GM19240 (cell line): Measurements from ENCODE around the gene SHD.
A peak's percentile ranks its signal among the peaks of the same experiment; 100 is the strongest.
"Not testable (repeated sequence)": the region's sequence is repeated elsewhere in the genome, so short reads cannot be mapped to it uniquely, and the experiment has no call there.

Experiments
- DNase-seq: peaks from one replicate; pipeline ENCODE4 v3.0.0; 2011; ENCODE audit warnings: low spot score; ENCODE audit not compliant: insufficient read length

The SHD gene

DNA sequence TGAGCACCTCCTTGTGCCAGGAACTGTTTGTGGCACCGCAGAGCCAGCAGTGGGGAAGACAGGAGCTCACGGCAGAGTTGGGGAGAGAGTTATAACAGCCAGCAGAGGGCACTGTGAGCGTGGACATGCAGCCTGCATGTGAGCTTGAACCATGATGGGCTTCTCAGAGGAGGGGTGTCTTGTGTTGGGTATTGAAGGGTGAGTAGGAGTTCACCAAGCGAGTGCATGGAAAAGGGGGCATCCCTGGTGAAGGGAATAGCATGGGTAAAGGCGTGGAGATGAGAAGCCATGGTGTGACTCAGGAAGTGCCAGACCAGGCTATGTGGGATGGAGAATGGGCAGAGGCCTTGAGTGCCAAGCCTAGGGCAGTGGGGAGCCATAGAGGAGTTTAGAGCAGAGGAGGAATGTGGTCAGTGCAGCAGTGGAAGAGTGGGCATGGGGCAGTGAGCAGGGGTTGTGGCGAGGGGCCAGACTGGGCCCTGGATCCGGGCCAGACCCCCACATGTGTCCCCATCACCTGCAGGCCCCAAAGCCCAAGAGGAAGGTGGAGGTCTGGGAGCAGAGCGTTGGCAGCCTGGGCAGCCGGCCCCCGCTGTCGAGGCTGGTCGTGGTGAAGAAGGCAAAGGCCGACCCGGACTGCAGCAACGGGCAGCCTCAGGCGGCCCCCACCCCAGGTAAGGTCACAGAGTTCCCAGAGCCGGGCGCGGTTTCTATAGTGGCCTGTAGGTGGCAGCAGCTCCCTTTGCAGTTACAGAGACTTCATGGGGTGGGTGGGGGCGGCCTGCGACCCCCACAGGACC is 11.8 kb upstream of the SHD start:
- peak; percentile 50 for DNase-seq

DNA sequence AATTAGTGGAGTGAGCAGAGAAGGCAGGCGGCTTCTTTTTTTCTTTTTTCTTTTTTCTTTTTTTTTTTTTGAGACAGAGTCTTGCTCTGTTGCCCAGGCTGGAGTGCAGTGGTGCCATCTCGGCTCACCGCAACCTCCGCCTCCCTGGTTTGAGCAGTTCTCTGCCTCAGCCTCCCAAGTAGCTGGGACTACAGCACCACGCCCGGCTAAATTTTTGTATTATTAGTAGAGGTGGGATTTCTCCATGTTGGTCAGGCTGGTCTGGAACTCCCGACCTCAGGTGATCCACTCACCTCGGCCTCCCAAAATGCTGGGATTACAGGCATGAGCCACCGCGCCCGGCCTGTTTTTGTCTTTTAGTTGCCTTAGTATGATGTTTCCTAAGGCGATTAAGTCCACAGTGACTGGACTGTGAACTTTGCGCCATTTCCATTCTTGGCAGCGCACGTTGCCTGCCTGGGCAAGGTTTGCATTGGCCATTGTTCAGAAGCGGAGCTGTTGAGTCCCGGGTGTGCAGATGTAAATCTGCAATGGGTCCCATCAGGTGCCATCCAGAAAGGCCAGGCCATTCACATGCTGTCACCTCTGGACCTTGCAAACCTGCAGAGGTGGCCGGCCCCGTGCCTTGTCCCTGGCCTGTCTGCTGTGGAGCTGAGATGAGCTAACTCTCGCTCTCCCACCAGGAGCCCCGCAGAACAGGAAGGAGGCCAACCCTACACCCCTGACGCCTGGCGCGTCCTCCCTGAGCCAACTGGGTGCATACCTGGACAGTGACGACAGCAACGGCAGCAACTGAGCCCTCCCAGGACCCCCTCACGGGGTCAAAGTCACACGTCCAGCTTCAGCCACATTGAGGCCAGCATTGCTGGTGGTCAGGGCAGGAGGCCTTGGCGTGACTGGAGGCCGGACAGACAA is 10.9 kb upstream of the SHD start:
- DNase-seq = no peak

DNA sequence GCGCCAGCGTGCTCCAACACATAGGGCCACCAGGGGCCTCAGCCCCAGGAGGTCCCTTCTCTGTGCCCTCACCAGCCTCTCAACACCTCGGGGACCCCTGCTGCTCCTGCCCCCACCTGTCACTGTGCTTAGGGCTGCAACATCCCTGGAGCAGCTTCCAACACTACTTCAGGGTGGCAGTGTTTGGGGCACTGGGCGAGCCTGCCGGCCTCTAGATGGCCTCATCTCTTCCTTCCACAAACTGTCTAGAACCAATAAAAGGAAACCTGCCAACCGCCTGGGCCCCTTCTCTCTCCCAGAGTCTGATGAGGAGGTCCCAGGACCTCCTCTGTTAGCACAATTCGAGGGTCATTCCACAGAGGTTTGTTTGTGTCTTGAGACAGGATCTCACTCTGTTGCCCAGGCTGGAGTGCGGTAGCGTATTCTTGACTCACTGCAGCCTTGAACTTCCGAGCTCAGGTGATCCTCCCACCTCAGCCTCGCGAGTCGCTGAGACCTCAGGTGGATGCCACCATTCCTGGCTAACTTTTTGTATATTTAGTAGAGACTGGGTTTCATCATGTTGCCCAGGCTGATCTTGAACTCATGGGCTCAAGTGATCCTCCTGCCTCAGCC is 10.1 kb upstream of the SHD start:
- DNase-seq = no peak

DNA sequence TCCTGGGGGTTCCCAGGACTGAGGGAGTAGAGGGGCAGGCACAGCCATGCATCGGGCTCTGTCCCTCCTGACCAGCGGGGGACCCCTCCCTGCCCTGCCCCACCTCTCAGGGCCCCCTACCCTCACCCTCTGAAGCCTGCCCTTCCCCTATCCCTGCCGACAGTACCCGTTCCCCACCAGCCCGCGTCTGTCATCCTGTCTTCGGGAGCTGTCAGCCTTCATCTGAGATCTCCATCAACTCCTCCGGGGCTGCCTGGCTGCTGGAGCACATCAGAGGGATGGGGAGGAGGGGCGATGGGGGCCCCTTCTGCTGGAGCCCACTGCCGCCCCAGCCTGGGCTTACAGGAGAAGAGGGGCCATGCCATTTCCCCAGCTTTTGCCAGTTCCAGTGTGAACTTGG is 6.2 kb upstream of the SHD start:
- no peak for DNase-seq

DNA sequence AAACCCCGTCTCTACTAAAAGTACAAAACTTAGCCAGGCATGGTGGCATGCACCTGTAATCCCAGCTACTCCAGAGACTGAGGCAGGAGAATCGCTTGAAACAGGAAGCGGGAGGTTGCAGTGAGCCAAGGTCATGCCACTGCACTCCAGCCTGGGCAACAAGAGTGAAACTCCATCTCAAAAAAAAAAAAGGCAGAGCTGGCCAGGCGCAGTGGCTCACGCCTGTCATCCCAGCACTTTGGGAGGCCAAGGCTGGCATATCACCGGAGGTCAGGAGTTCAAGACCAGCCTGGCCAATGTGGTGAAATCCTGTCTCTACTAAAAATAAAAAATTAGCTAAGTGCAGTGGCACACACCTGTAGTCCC is 4.8 kb upstream of the SHD start:
- DNase-seq = not testable (repeated sequence)

DNA sequence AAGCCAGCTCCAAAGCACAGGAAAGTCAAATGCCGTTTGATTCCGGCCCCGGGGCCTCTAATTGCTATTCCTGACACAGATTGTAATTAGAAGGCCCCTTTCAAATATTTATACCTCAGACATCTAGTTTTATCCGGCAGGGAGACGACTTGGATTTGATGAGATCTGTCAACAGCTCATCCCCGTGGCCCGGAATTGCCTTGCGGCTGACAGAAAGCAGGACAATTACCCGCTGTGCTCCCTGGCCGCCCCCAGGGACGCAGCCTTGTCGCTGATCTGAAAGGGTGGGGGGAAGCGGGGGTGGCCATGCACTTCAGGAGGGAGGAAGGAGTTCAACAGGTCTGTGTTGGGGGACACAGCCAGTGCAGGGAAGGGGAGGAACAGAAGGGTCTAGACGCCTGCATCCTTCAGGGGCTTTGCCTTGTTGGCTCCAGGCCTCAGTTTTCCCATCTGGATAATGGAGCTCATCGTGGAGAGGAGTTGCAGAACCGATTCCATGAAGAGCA is 1.8 kb upstream of the SHD start:
- no peak for DNase-seq

DNA sequence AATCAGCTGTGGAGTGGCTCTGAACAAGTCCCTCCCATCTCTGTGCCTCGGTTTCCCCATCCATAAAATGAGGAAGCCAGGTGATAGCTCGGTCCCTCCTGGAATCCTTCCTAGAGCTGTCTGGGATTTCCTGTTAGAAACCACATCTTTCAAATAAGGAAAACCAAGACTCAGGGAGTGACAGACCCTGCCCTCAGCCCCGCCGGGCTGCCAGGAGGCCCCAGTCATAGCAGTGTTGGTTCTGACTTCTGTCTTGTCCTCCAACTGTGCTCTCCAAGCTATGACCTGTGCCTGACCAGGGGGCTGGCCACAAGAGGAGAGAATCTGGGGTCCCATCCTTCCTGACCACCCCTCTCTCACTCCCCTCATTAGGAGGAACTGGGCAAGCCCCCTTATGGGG is 1.1 kb upstream of the SHD start:
- DNase-seq = no peak

DNA sequence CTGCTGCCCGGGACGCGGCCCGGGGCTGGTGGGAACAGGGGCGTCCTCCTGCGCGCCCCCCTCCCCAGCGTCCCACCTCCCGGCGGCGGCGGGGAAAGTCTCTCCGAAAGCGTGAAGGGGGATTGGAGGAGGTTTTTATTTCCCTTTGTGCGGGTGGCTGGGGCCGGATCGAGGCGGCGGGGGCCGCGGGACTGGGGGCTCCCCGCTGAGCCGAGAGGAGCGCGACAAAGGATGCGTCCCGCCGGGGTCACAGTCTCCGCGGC is 132 bp downstream of the SHD start:
- DNase-seq = no peak

DNA sequence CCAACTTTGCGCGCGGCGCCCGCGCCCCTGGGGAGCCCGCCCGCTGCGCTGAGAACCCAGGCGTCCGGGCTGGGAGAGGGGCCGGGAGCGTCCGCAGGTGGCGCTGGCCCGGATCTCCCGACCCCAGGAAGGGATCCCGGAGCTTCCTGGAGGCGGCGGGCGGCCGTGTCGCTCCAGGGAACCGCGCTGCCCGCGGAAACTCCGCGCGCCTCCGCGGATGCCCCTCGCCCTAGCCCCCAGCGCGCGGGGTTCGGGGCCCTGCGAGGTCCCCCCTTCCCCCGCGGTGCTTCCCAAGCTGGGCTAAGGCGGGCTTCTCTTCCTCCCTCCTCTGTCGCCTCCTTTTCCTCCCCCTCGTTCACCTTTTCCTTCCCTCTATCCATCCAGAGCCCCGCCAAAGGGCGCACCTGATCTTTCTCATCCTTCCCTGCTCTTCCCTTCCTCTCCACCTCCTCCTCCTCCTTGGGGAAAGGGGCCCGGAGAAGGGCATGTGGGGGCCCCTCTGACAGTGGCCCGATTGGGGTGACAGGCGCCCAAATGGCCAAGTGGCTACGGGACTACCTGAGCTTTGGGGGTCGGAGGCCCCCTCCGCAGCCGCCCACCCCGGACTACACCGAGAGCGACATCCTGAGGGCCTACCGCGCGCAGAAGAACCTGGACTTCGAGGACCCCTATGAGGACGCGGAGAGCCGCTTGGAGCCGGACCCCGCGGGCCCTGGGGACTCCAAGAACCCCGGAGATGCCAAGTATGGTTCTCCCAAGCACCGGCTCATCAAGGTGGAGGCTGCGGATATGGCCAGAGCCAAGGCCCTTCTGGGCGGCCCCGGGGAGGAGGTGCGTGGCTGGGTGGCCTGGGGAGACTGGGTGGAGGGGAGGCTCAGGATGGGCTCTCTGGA is 710 bp downstream of the SHD start:
- no peak for DNase-seq

DNA sequence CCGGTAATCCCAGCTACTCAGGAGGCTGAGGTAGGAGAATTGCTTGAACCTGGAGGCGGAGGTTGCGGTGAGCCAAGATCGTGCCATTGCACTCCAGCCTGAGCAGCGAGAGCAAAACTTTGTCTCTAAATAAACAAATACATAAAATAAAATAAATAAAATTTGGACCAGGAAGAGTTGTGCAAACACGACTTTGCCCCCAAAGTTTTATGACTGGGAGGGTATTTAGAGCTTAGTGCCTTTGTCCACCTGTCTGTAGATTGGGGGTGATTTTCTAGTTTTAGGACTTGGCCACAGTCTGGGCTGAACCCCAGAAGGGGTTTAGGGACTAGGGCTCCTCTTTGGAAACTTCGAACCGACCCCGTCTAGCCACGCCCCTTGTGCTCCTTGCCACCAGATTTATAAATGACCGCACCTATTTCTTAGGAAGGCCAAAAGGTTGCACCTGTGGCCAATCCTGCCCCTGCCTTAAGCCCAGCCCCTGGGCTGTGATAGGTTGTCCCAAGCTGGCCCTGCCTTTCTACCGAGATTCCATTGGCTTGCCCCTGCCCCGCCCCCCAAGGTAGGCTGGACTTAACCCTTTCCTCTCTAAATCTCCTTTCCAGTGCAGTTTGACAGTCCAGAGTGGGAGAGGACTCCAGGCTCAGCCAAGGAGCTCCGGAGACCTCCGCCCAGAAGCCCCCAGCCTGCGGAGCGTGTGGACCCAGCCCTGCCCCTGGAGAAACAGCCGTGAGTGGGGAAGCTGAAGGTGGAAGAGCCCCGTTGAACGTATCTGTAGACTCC is 5.3 kb downstream of the SHD start:
- no peak for DNase-seq

DNA sequence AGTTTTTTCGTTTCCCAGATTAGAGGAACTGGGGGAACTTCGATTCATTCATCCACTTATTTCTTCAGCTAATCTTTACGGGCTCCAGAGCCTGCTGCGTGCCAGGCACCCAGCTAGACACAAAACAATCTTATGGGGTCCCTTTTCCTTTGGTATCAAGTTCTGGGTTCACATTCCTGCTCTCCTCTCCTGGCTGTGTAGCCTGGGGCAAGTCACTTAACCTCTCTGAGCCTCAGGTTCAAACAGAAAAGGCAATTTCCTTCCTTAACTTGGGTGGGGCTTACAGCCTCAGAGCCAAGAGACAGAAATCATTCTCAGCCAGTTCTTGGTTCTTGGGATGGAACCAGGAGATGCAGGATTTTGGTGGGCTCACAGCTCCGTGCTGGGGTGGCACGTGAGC is 5.9 kb downstream of the SHD start:
- DNase-seq = no peak

DNA sequence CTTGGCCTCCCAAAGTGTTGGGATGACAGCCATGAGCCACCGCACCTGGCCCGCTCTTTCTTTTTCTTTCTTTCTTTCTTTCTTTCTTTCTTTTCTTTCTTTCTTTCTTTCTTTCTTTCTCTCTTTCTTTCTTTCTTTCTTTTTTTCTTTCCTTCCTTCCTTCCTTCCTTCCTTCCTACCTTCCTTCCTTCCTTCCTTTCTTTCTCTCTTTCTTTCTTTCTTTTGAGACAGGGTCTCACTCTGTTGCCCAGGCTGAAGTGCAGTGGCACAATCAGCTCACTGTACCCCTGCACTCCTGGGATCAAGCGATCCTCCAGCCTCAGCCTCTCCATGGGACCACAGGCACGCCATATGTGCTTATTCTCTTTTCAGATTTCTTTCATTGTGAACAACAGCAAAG is 7.1 kb downstream of the SHD start:
- DNase-seq = not testable (repeated sequence)

DNA sequence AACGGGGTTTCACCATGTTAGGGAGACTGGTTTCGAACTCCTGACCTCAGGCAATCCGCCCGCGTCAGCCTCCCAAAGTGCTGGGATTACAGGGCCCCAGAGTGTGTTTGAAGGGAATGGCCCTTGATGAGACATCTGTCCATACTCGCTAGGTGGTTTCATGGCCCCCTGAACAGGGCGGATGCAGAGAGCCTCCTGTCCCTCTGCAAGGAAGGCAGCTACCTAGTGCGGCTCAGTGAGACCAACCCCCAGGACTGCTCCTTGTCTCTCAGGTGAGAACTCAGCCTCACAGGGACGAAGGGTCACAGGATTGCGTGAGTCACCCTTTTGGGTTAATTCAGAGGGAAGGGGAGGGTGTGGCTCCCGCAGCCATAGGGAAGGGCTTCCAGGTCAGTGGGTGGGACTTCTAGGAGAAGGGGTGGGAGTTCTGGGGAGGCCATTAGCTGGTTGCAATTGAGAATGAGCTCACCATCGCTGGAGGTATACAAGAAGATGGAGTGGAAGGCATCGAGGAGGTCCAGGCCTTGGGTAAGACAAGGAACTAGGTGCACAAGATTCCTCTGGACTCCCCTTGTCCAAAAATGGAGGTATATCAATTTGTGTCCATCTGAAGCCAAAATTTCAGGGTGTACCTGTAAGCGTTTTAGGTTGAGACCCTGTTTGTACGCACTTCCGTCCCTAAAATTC is 9.2 kb downstream of the SHD start:
- DNase-seq = no peak

DNA sequence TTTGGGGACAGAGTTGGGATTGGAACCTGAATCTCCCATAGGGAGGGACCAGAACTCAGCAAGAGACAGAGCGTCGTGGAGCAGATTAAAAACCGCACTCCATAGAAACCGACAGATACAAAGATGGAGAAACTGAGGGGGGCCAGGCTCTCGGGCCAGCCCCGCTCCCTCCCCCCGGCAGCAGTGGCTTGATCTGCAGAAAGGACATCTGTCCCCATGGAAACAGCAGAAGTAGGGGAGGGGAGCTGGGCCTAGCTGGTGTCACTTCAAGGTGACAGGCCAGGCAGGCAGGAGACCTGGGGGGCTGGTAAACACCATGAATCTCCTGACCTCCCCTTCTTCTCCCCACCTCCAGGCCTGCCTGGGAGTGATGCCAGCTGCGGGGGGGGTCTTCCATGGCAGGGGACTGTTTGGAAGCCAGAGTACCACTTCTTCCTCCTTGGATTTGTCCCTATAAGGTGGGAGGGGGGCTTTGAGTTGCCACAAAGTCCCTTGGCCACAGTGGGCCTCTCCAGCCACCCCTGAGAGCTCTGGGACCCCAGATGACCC is 12.2 kb downstream of the SHD start:
- no peak for DNase-seq

DNA sequence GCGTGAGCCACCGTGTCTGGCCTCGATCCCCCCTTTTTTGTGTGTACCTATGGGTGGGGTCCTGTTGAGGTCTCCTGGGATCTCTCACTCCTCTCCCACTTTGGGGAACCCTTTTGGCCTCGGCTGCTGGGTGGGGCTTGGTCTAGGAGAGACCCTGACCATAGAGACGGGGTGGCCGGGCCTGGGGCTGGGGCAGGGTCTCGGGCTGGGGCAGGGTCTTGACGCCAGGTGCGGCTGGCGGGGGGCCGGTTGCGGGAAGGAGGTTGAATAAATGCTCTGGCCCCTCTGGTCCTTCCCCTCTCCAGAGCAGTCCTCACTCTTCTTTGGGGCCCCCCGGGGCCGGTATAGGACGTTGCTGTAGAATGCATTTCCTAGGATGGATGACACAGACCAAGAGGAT is 13.4 kb downstream of the SHD start:
- no peak for DNase-seq

DNA sequence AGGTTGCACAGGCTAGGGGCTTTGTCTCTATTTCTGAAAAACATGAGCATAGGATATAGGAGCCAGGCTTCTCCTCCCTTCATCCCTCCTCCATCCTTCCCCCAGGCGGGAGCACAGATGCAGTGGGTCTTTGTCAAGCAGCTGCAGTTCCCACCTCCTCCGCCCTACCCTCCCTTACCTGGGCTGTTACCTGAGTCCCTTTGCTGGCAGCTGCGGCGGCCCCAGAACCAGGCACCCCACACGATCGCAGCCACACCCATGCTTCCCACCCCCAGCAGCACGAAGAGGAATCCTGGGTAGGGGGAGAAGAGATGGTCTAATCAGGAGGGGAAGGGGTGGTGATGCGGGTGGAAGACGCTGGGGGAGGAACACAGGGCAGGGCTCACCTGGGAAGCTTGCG is 15.3 kb downstream of the SHD start:
- no peak for DNase-seq

DNA sequence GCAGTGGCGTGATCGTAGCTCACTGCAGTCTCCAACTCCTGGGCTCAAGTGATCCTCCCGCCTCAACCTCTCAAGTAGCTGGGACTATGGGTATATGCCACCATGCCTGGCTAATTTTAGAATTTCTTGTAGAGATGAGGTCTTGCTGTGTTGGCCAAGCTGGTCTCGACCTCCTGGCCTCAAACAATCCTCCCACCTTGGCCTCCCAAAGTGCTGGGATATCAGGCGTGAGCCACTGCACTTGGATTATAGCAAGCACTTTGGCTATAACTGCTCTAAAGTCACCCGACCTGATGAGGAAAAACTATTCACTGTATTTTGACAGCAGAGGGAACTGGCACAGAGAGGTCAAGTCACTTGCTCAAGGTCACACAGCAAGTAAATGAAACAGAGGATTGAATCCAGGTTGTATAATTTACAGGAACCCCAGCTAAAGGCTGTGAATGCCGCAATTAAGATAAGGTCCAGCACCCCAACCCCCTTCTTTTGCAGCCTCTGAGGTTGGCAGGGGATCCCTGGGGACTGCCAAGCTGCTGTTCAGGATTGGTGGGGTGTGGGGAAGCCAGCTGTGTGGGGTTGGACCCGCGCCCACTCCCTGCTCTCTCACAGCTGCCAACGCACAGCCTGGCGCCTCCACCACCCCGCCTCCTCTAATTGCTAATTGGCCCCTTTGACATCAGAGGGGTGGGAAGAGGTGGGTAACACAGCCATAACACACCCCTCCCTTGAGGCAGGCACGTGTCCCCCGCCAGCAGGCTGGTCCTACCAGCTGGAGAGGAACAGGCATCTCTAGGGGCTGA is 17.1 kb downstream of the SHD start:
- DNase-seq = no peak

DNA sequence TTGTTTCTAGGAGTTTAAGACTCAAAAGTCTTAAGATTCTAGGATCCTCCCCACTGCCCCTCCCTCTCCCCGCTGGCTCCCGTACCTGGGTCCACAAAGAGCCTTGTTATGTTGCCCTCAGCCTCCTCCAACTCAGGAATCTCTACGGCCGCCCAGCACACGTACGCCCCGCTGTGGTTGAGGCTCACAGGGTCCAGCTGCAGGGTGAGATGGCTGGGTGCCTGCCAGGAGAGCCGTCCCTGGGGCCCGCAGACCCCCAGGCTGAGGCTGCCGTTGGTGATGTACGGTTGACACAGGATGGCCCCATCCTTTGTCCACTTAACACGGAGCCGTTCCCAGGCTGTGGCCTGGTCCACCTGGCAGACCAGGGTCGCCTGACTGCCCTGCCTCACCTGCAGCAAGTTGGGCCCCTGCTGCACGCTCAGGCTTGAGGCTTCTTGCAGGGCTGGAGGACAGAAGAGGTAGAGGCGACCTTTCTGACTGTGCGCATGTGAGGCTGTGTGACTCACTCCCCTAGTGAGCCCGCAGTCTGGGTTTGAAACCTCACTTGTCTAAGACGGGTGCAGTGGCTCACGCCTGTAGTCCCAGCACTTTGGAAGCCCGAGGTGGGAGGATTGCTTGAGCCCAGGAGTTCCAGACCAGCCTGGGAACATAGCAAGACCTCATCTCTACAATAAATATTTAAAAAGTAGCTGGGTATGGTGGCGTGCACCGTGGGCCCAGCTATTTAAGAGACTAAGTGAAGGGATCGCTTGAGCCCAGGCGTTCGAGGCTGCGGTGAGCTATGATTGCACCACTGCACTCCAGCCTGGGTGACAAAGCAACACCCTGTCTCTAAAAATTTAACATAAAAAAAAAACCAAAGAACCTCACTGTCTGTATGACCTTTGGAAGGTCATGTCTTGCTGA is 19.1 kb downstream of the SHD start:
- DNase-seq = no peak
